Lower leg skin (tissue), 3 donors: ENCODE results near the gene DDX39B.

ENCODE experiments used
- CTCF ChIP-seq, 3 donors: fragments of 450-650 bp; IDR thresholded peaks; one replicate each; pipeline ENCODE4 v1.5.1; 2016; ENCODE audit warnings: antibody characterized with exemption in 3 of 3, mild to moderate bottlenecking in 3 of 3, moderate library complexity in 2 of 3
- POLR2A ChIP-seq, 2 donors: fragments of 450-650 bp; IDR thresholded peaks; one replicate each; pipeline ENCODE4 v1.6.1; 2016 to 2017; ENCODE audit warnings: antibody characterized with exemption in 2 of 2, mild to moderate bottlenecking in 1 of 2, moderate library complexity in 1 of 2

GRCh38 chr6:31582230-31582643 is 40.4 kb upstream of the DDX39B start, which contains the start of gene LTB:
- TF ChIP-seq CTCF (IDR thresholded peaks at IDR 0.05) (no peak), POLR2A (IDR thresholded peaks at IDR 0.05) (no peak)
